ENCODE measurements around the gene RPS10. TPM values are rescaled to one million over a fixed set of nuclear protein-coding genes. Genes with fewer than 3 reads are reported as not detected.

The RPS10 gene
- total RNA-seq, 3 donors from 2014 or later (not counting 1 experiment from before 2014, with no cell fraction given): 916 to 1,058 (median 1,045) TPM

- Mint-ChIP-seq H3K27ac (no peak overlapping the region), H3K27me3 (ENCODE audit: low read depth in 2 of 2) (peaks cover 0 to 2% of the 10 kb centered on the region in 2 donors), H3K4me3 (no peak overlapping the region), H3K9me3 (no peaks in the 10 kb centered on the region), H3K4me1 (no peaks in the 10 kb centered on the region), H3K36me3 (no peaks in the 10 kb centered on the region)
- intact Hi-C loops (cut with micrococcal nuclease): no loop called here
- H3K4me1 ChIP-seq (ENCODE audit: control insufficient read depth, insufficient read depth, low read length): no peaks in the 10 kb centered on the region
- ATAC-seq (no peak), DNase-seq (no peak)
- no peak overlapping the region for H3K4me3 ChIP-seq (ENCODE audit: low read length)
- 98% methylated on average over 2 of the region's 4 CpGs for WGBS (ENCODE audit: insufficient coverage)
- no peaks in the 10 kb centered on the region for H3K27me3 ChIP-seq (ENCODE audit: control insufficient read depth, insufficient read depth, low read length)
- no peak for TF ChIP-seq CTCF (IDR thresholded peaks at IDR 0.05)
- H3K27ac ChIP-seq (ENCODE audit: low read length): no peak overlapping the region
- H3K36me3 ChIP-seq (ENCODE audit: control insufficient read depth, insufficient read depth, low read length): no peaks in the 10 kb centered on the region
- H3K9me3 ChIP-seq (ENCODE audit: control insufficient read depth, insufficient read depth, low read length): no peaks in the 10 kb centered on the region
These were observed 12.8 kb upstream of the RPS10 start for GRCh38 chr6:34438705-34439104.

GRCh38 chr6:34437644-34437970, 11.7 kb upstream of the RPS10 start:
- no peak for TF ChIP-seq CTCF (IDR thresholded peaks at IDR 0.05)
- DNase-seq (no peak), ATAC-seq (no peak)
- Histone ChIP-seq H3K27me3 (ENCODE audit: control insufficient read depth, insufficient read depth, low read length) (no peaks in the 10 kb centered on the region), H3K4me3 (ENCODE audit: low read length) (no peak overlapping the region), H3K9me3 (ENCODE audit: control insufficient read depth, insufficient read depth, low read length) (no peaks in the 10 kb centered on the region), H3K4me1 (ENCODE audit: control insufficient read depth, insufficient read depth, low read length) (no peaks in the 10 kb centered on the region), H3K27ac (ENCODE audit: low read length) (no peak overlapping the region), H3K36me3 (ENCODE audit: control insufficient read depth, insufficient read depth, low read length) (no peaks in the 10 kb centered on the region)
- H3K4me3 Mint-ChIP-seq: no peak overlapping the region
- H3K4me1 Mint-ChIP-seq: no peaks in the 10 kb centered on the region
- WGBS (ENCODE audit: insufficient coverage): 80% methylated on average over 1 of the region's 1 CpG
- H3K27me3 Mint-ChIP-seq (ENCODE audit: low read depth in 2 of 2): peaks cover 0 to 2% of the 10 kb centered on the region in 2 donors
- H3K9me3 Mint-ChIP-seq: no peaks in the 10 kb centered on the region
- H3K27ac Mint-ChIP-seq: no peak overlapping the region
- intact Hi-C loops (cut with micrococcal nuclease): no loop called here
- no peaks in the 10 kb centered on the region for H3K36me3 Mint-ChIP-seq

- H3K27me3 ChIP-seq (ENCODE audit: control insufficient read depth, insufficient read depth, low read length): no peaks in the 10 kb centered on the region
- H3K9me3 ChIP-seq (ENCODE audit: control insufficient read depth, insufficient read depth, low read length): no peaks in the 10 kb centered on the region
- H3K4me1 ChIP-seq (ENCODE audit: control insufficient read depth, insufficient read depth, low read length): no peaks in the 10 kb centered on the region
- ATAC-seq (no peak), DNase-seq (no peak)
- Mint-ChIP-seq H3K9me3 (no peaks in the 10 kb centered on the region), H3K36me3 (no peaks in the 10 kb centered on the region), H3K4me3 (no peak overlapping the region), H3K27ac (no peak overlapping the region), H3K4me1 (no peaks in the 10 kb centered on the region), H3K27me3 (ENCODE audit: low read depth in 2 of 2) (peaks cover 0 to 2% of the 10 kb centered on the region in 2 donors)
- intact Hi-C loops (cut with micrococcal nuclease): no loop called here
- no peak for TF ChIP-seq CTCF (IDR thresholded peaks at IDR 0.05)
- no peak overlapping the region for H3K4me3 ChIP-seq (ENCODE audit: low read length)
- 93% methylated on average over 38 of the region's 38 CpGs for WGBS (ENCODE audit: insufficient coverage)
- H3K36me3 ChIP-seq (ENCODE audit: control insufficient read depth, insufficient read depth, low read length): no peaks in the 10 kb centered on the region
- no peak overlapping the region for H3K27ac ChIP-seq (ENCODE audit: low read length)
These were observed 11.2 kb upstream of the RPS10 start for GRCh38 chr6:34436803-34437643.

GRCh38 chr6:34435916-34436315, 10.0 kb upstream of the RPS10 start:
- ATAC-seq (no peak), DNase-seq (no peak)
- Histone ChIP-seq H3K27me3 (ENCODE audit: control insufficient read depth, insufficient read depth, low read length) (no peaks in the 10 kb centered on the region), H3K9me3 (ENCODE audit: control insufficient read depth, insufficient read depth, low read length) (no peaks in the 10 kb centered on the region), H3K4me1 (ENCODE audit: control insufficient read depth, insufficient read depth, low read length) (no peaks in the 10 kb centered on the region), H3K27ac (ENCODE audit: low read length) (no peak overlapping the region), H3K4me3 (ENCODE audit: low read length) (no peak overlapping the region), H3K36me3 (ENCODE audit: control insufficient read depth, insufficient read depth, low read length) (no peaks in the 10 kb centered on the region)
- WGBS (ENCODE audit: insufficient coverage): 80% methylated on average over 5 of the region's 5 CpGs
- Mint-ChIP-seq H3K4me3 (no peak overlapping the region), H3K27me3 (ENCODE audit: low read depth in 2 of 2) (peaks cover 0 to 3% of the 10 kb centered on the region in 2 donors), H3K36me3 (no peaks in the 10 kb centered on the region), H3K27ac (no peak overlapping the region), H3K4me1 (no peaks in the 10 kb centered on the region), H3K9me3 (no peaks in the 10 kb centered on the region)
- intact Hi-C loops (cut with micrococcal nuclease): no loop called here
- no peak for TF ChIP-seq CTCF (IDR thresholded peaks at IDR 0.05)

Measured in natural killer cell (primary cell).